Measurements from ENCODE around the gene ZNF160. TPM values are rescaled to one million over a fixed set of nuclear protein-coding genes. Genes with fewer than 3 reads are reported as not detected.

ZNF160 gene
- total RNA-seq, 6 experiments from 2014 or later: 13.5 to 17.3 (median 16.2) TPM

GRCh38 chr19:53079313-53079924 lies 23.8 kb downstream of the ZNF160 start:
- H3K9me3 Mint-ChIP-seq: peaks cover 32% of the 10 kb centered on the region
- peaks cover 2% of the 10 kb centered on the region; the same call in 1 of the 2 replicates for H3K27me3 Mint-ChIP-seq (ENCODE audit: insufficient read depth)
- no peak overlapping the region for H3K27ac Mint-ChIP-seq
- no peaks in the 10 kb centered on the region for H3K4me1 Mint-ChIP-seq (ENCODE audit: low read depth)
- no peak for DNase-seq
- TF ChIP-seq CTCF (IDR thresholded peaks at IDR 0.05): no peak
- H3K4me3 Mint-ChIP-seq: no peak overlapping the region
- H3K36me3 Mint-ChIP-seq (ENCODE audit: low read depth): peaks cover 90% of the 10 kb centered on the region

DNA sequence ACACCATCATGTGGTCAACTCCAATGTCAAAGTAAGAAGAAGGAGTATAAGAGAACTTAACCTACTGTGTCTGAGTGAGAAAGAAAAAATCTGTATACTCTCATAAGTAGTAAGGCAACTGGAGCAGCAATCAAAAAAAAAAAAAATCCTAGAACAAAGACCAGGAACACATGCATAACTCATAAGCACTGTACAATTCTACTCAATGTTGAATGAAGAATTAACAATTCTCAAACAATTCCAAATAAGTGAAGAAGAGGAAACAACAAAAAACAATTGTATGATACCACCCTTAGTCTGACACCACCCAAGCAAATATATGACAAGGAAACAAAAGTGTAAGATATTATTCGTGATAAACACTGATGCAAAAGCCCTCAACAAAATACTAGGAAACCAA lies 24.6 kb downstream of the ZNF160 start:
- H3K27me3 Mint-ChIP-seq (ENCODE audit: insufficient read depth): no peaks in the 10 kb centered on the region; the same call in 1 of the 2 replicates
- H3K36me3 Mint-ChIP-seq (ENCODE audit: low read depth): peaks cover 90% of the 10 kb centered on the region
- peaks cover 36% of the 10 kb centered on the region for H3K9me3 Mint-ChIP-seq

DNA sequence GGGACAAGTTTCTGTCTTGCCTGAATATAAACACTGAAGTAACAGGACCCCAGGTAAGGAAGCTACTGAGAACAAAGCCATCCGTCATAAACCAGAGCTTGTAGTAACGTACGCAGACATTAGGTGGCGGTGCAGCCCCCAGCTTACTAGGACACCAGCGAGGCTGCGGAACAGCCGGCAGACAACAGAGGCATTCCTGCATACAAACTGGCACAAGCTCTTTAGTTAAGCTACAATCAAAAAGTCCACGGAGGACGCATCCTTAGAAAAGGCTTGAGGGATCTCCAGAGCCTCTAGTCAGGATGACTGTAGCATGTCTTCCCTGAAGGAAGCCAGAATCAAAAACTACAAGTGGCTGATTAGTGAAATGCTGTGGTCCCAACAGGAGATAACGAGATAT lies 26.2 kb downstream of the ZNF160 start:
- H3K4me1 Mint-ChIP-seq (ENCODE audit: low read depth): no peaks in the 10 kb centered on the region
- H3K9me3 Mint-ChIP-seq: peaks cover 47% of the 10 kb centered on the region
- no peaks in the 10 kb centered on the region; the same call in 1 of the 2 replicates for H3K27me3 Mint-ChIP-seq (ENCODE audit: insufficient read depth)
- peak; percentile 50; the same call in 1 of the 2 replicates for TF ChIP-seq CTCF (IDR thresholded peaks at IDR 0.05)
- H3K4me3 Mint-ChIP-seq: no peak overlapping the region
- DNase-seq: no peak
- peaks cover 89% of the 10 kb centered on the region for H3K36me3 Mint-ChIP-seq (ENCODE audit: low read depth)
- no peak overlapping the region for H3K27ac Mint-ChIP-seq

More for the DNA sequence above, 24.6 kb downstream of the ZNF160 start:
- no peak for TF ChIP-seq CTCF (IDR thresholded peaks at IDR 0.05)
- H3K4me1 Mint-ChIP-seq (ENCODE audit: low read depth): no peaks in the 10 kb centered on the region
- DNase-seq: no peak
- no peak overlapping the region for H3K4me3 Mint-ChIP-seq
- H3K27ac Mint-ChIP-seq: no peak overlapping the region

DNA sequence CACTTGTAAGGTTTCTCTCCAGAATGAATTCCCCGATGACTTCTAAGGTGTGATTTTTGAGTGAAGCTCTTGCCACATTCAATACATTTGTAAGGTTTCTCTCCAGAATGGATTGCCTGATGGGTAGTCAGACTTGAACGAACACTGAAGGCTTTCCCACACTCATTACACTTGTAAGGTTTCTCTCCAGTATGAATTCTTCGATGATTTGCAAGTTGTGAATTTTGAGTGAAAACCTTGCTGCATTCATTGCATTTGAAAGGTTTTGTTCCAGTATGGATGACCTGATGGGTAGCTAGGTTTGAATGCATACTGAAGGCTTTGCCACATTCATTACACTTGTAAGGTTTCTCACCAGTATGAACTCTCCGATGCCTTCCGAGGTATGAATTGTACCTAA lies 34.4 kb downstream of the ZNF160 start:
- H3K9me3 Mint-ChIP-seq: peaks cover 80% of the 10 kb centered on the region
- no peak overlapping the region for H3K4me3 Mint-ChIP-seq
- H3K4me1 Mint-ChIP-seq (ENCODE audit: low read depth): no peaks in the 10 kb centered on the region
- no peaks in the 10 kb centered on the region; the same call in none of the 2 replicates for H3K27me3 Mint-ChIP-seq (ENCODE audit: insufficient read depth)
- no peak for DNase-seq
- H3K36me3 Mint-ChIP-seq (ENCODE audit: low read depth): peaks cover 78% of the 10 kb centered on the region
- no peak overlapping the region for H3K27ac Mint-ChIP-seq
- TF ChIP-seq CTCF (IDR thresholded peaks at IDR 0.05): no peak

DNA sequence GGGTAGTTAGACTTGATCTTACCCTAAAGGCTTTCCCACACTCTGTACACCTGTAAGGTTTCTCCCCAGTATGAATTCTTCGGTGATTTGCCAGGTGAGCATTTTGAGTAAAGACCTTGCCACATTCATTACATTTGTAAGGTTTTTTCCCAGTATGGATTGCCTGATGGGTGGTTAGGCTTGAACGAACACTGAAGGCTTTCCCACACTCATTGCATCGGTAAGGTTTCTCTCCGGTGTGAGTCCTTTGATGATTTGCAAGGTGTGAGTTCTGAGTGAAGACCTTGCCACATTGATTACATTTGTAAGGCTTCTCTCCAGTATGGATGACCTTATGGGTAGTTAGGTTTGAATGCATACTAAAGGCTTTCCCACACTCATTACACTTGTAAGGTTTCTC lies 35.0 kb downstream of the ZNF160 start:
- no peaks in the 10 kb centered on the region; the same call in none of the 2 replicates for H3K27me3 Mint-ChIP-seq (ENCODE audit: insufficient read depth)
- H3K4me1 Mint-ChIP-seq (ENCODE audit: low read depth): no peaks in the 10 kb centered on the region
- H3K36me3 Mint-ChIP-seq (ENCODE audit: low read depth): peaks cover 77% of the 10 kb centered on the region
- no peak for DNase-seq
- no peak for TF ChIP-seq CTCF (IDR thresholded peaks at IDR 0.05)
- H3K4me3 Mint-ChIP-seq: no peak overlapping the region
- no peak overlapping the region for H3K27ac Mint-ChIP-seq
- H3K9me3 Mint-ChIP-seq: peaks cover 83% of the 10 kb centered on the region
